DND-41 (cell line): Measurements from ENCODE around the gene KCNK3.

Source experiments
- ATAC-seq: fragments of 200-7000 bp; cut with Tn5 transposase; 3 replicates; pipeline ENCODE4 v1.9.1; 2021; ENCODE audit warnings: low read depth; ENCODE audit not compliant: insufficient read depth
- DNase-seq: peaks from one replicate; pipeline ENCODE4 v3.0.0-alpha.2; 2020
- H2AFZ ChIP-seq: 2 replicates; pipeline ENCODE4 v1.6.0; 2012; ENCODE audit warnings: low read depth, low read length
- H3K27ac ChIP-seq: 2 replicates; pipeline ENCODE4 v1.5.1; 2012; ENCODE audit warnings: low read length, inconsistent platforms
- H3K27me3 ChIP-seq: fragments of 200-600 bp; sonication (generic); 2 replicates; pipeline ENCODE4 v1.6.0; 2012; ENCODE audit warnings: low read length, mild to moderate bottlenecking, inconsistent platforms; ENCODE audit not compliant: insufficient read depth, poor library complexity
- H3K36me3 ChIP-seq: 2 replicates; pipeline ENCODE4 v1.5.1; 2012; ENCODE audit warnings: low read length, inconsistent platforms; ENCODE audit not compliant: insufficient read depth
- H3K4me1 ChIP-seq: 2 replicates; pipeline ENCODE4 v1.5.1; 2012; ENCODE audit warnings: mild to moderate bottlenecking, low read length; ENCODE audit not compliant: insufficient read depth
- H3K4me2 ChIP-seq: 2 replicates; pipeline ENCODE4 v1.6.0; 2012; ENCODE audit warnings: mild to moderate bottlenecking, moderate library complexity, low read length, inconsistent platforms; ENCODE audit not compliant: insufficient read depth
- H3K4me3 ChIP-seq, 2 experiments: fragments of 200-600 bp in 1 of 2; shearing (Covaris generic) in 1 of 2; 2 replicates each; pipeline ENCODE4 v1.5.1; 2012 to 2016; ENCODE audit warnings: inconsistent platforms in 2 of 2, low read length in 2 of 2, mild to moderate bottlenecking in 2 of 2, low read depth in 1 of 2, moderate library complexity in 1 of 2
- H3K79me2 ChIP-seq: 2 replicates; pipeline ENCODE4 v1.6.0; 2012; ENCODE audit warnings: low read length, inconsistent platforms; ENCODE audit not compliant: insufficient read depth
- H3K9ac ChIP-seq: 2 replicates; pipeline ENCODE4 v1.6.0; 2012; ENCODE audit warnings: low read depth, mild to moderate bottlenecking, inconsistent platforms, low read length, moderate library complexity
- H3K9me3 ChIP-seq: 2 replicates; pipeline ENCODE4 v1.5.1; 2012; ENCODE audit warnings: low read length, moderate library complexity, mild to moderate bottlenecking, inconsistent platforms; ENCODE audit not compliant: insufficient read depth, severe bottlenecking
- H4K20me1 ChIP-seq: 2 replicates; pipeline ENCODE4 v1.6.0; 2012; ENCODE audit warnings: low read length; ENCODE audit not compliant: insufficient read depth
- EZH2 ChIP-seq: IDR thresholded peaks from 3 replicates; pipeline ENCODE4 v1.6.1; 2012; ENCODE audit warnings: borderline replicate concordance, low read depth, mild to moderate bottlenecking, moderate library complexity, low read length, inconsistent platforms; ENCODE audit not compliant: severe bottlenecking
- TF ChIP-seq, protein P1 (sequence below): IDR thresholded peaks from 2 replicates; pipeline ENCODE4 v1.5.1; 2012; ENCODE audit warnings: borderline replicate concordance, low read length, moderate library complexity, mild to moderate bottlenecking; ENCODE audit not compliant: poor library complexity, severe bottlenecking; ENCODE audit errors: extremely low read depth

The KCNK3 gene

DNA sequence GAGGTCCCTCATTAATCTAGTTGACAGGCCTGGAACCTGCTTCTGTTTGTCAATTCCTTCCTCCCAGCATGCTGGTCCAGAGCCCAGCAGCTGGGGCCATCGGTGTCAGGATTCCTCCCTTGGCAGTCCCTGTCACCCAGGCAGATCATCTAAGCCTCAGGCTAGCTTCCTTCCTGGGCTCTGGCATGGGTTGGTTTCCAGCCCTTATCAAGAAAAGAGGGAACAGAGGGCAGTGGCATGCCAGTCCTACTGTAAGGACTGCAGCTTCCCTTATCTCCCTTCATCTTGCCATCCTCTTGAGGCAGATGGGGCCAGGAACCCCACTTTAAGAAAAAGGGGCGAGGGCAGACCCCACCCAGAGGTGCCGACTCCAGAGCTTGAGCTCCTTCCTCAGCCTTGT lies 10.9 kb upstream of the KCNK3 start:
- no peak overlapping the region for H2AFZ ChIP-seq
- ATAC-seq (no peak), DNase-seq (no peak)
- H3K4me1 ChIP-seq, result no peaks in the 10 kb centered on the region
- no peak for TF ChIP-seq EZH2
- TF ChIP-seq, protein P1, sequence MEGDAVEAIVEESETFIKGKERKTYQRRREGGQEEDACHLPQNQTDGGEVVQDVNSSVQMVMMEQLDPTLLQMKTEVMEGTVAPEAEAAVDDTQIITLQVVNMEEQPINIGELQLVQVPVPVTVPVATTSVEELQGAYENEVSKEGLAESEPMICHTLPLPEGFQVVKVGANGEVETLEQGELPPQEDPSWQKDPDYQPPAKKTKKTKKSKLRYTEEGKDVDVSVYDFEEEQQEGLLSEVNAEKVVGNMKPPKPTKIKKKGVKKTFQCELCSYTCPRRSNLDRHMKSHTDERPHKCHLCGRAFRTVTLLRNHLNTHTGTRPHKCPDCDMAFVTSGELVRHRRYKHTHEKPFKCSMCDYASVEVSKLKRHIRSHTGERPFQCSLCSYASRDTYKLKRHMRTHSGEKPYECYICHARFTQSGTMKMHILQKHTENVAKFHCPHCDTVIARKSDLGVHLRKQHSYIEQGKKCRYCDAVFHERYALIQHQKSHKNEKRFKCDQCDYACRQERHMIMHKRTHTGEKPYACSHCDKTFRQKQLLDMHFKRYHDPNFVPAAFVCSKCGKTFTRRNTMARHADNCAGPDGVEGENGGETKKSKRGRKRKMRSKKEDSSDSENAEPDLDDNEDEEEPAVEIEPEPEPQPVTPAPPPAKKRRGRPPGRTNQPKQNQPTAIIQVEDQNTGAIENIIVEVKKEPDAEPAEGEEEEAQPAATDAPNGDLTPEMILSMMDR, result no peak
- peaks cover 3% of the 10 kb centered on the region for H3K9me3 ChIP-seq
- no peaks in the 10 kb centered on the region for H3K79me2 ChIP-seq
- no peak overlapping the region for H3K4me2 ChIP-seq
- H4K20me1 ChIP-seq, result no peaks in the 10 kb centered on the region
- no peak overlapping the region for H3K27ac ChIP-seq
- H3K4me3 ChIP-seq, result no peak overlapping the region
- no peaks in the 10 kb centered on the region for H3K36me3 ChIP-seq
- no peak overlapping the region for H3K9ac ChIP-seq
- peaks cover 20% of the 10 kb centered on the region for H3K27me3 ChIP-seq

DNA sequence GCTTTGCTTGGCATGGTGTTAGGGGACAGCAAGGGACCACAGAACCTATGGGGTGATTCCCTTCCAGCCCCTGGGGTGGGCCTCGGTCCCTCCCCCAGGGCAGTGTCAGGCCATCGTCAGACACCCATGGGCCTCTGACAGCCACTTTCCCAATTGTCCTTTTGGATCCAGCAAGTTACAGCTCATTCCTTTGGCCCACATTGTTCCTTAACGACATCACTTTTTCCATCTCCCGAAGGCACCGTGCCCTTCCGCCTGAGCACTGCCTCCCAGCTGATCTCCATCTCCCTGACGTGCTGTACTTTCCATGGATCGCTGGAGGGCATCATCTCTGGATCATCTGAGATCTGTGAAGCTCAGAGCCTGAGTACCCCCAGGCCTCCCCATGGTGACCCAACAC lies 10.4 kb upstream of the KCNK3 start:
- peaks cover 21% of the 10 kb centered on the region for H3K27me3 ChIP-seq
- no peak overlapping the region for H3K4me3 ChIP-seq
- no peaks in the 10 kb centered on the region for H3K79me2 ChIP-seq
- TF ChIP-seq EZH2, result no peak
- TF ChIP-seq, protein P1, result no peak
- H4K20me1 ChIP-seq, result no peaks in the 10 kb centered on the region
- H3K4me2 ChIP-seq, result no peak overlapping the region
- H3K4me1 ChIP-seq, result no peaks in the 10 kb centered on the region
- no peak overlapping the region for H2AFZ ChIP-seq
- H3K27ac ChIP-seq, result no peak overlapping the region
- no peak for DNase-seq
- no peaks in the 10 kb centered on the region for H3K36me3 ChIP-seq
- H3K9me3 ChIP-seq, result peaks cover 3% of the 10 kb centered on the region
- ATAC-seq, result no peak
- no peak overlapping the region for H3K9ac ChIP-seq

DNA sequence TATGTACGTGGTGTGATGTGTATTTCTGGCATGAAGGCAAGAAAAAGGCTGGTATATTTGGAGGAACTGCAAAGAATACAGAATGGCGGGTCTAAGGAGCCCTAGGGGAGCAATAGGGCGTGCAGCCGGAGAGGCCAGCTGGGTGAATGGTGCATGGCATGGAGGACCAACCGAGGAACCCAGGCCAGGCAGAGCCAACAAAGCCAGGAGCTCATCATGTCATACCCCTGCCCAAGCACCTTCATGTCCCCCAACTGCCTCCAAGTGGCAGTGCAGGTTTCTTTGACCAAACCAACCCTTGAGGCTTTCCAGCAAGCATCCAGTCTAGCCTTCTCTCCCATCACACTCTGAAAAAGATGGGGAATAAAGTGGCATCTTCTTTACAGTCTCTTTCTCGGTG lies 8.9 kb upstream of the KCNK3 start:
- Histone ChIP-seq H3K4me2 (no peak overlapping the region), H3K9ac (no peak overlapping the region), H3K4me1 (no peaks in the 10 kb centered on the region), H3K27me3 (peaks cover 24% of the 10 kb centered on the region), H4K20me1 (peaks cover 1% of the 10 kb centered on the region; the same call in 1 of the 2 replicates), H2AFZ (no peak overlapping the region), H3K9me3 (no peaks in the 10 kb centered on the region), H3K4me3 (no peak overlapping the region), H3K36me3 (no peaks in the 10 kb centered on the region), H3K79me2 (no peaks in the 10 kb centered on the region), H3K27ac (no peak overlapping the region)
- no peak for ATAC-seq
- TF ChIP-seq, protein P1, result no peak
- no peak for TF ChIP-seq EZH2
- no peak for DNase-seq

DNA sequence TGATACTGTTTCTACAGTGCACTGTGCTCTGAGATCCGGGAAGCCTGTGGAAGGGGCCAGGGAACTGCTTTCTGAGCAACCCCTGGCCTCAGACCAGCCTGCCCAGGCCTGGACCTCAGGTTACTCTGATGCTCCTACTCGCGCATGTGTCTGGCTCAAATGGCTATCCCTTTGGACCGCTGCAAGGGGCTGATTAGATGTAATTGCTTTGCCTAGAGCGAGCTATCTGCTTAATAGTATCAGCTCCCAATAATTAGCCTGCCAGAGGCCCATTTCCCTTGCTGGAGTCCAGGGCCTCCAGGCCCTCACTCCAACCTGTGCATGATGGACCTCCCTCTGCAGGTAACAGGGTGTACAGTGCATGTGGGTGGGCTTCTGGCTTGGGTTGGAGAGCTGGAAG lies 7.2 kb upstream of the KCNK3 start:
- ATAC-seq (no peak), DNase-seq (no peak)
- H3K79me2 ChIP-seq, result no peaks in the 10 kb centered on the region
- no peaks in the 10 kb centered on the region for H3K36me3 ChIP-seq
- no peaks in the 10 kb centered on the region for H3K9me3 ChIP-seq
- H3K4me3 ChIP-seq, result no peak overlapping the region
- no peak overlapping the region for H2AFZ ChIP-seq
- H3K27ac ChIP-seq, result no peak overlapping the region
- no peaks in the 10 kb centered on the region for H3K4me1 ChIP-seq
- H3K4me2 ChIP-seq, result no peak overlapping the region
- H3K27me3 ChIP-seq, result peaks cover 35% of the 10 kb centered on the region
- H3K9ac ChIP-seq, result no peak overlapping the region
- TF ChIP-seq, protein P1, result no peak
- TF ChIP-seq EZH2, result no peak
- H4K20me1 ChIP-seq, result peaks cover 2% of the 10 kb centered on the region; the same call in 1 of the 2 replicates
